Right hindlimb (tissue), 1 donor: ENCODE measurements around the gene CSNK1D.

ENCODE experiments used
- DNase-seq: peaks from one replicate; pipeline ENCODE4 v3.0.0-alpha.2; 2018

The CSNK1D gene

GRCh38 chr17:82294064-82294773 lies 20.7 kb upstream of the CSNK1D start:
- DNase-seq, result peak; percentile 16

DNA sequence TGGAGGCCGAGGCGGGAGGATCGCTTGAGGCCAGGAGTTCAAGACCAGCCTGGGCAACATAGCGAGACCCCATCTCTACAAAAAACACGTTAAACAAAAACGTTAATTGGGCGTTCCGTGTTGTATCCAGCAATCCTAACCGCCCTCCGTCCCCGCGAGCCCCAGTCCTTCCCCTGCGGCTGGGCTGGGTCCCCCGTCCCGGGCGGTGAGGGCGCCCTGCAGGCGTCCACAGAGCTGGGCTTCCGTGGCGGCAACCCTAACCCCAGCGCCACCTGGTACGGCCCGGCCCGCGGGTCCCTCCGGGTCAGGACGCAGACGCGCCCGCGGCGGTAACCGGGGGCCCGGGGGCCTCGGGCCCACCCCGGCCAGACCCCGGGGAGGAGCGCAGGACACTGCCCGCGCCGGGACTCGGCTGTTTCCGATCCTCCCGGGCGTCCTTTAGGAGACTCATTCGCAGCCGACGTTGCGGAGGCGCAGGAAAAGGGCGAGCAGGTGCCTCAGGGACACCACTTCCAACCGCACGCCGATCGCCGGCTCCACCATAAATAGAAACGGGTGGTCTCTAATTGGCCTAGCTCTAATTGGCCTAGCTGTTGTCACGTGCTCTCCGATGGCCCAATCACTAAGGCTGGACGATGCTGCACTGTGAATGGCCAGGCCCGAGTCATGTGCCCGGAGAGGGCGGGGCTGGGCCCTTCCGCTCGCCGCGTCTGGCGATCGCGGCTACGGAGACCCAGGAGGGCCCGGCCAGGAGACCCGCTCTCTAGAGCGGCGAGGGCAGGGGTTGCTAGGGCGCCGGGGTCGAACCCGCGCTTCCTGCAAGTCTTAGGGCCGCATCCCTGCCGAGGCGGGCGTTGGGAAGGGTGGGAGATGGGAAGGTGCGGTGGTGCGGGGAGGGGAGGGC lies 19.0 kb upstream of the CSNK1D start:
- peak; percentile 98 for DNase-seq

DNA sequence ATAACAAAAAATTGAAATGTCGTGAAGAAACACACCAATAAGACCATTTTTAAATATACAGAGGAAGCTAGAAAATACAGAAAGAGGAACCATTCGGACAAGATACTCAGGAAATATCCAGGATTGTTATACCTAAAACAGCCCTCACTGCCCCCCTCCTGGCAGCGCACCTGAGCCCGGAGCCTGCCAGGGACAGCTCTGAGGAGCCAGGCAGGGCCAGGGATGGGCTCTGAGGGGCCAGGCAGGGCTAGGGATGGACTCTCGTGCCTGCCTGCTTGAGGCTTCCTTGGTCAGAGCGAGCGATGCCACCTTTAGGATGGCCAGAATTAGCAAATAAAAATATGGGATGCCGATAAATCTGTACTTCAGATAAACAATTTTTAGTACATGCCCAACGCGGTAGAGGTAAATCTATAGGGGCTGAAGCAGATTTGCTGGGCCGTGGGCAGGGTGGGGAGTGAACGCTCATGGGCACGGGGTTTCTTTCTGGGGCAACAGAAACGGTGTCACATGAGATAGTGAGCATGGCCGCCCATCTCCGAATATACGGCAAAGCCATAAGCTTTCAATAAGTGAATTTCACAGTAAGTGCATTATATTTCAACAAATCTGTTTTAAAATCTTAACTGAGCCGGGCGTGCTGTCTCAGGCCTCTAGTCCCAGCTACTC lies 18.2 kb upstream of the CSNK1D start:
- DNase-seq, result peak; percentile 10

- DNase-seq, result no peak
These were observed 14.6 kb upstream of the CSNK1D start for GRCh38 chr17:82287868-82288801.

DNA sequence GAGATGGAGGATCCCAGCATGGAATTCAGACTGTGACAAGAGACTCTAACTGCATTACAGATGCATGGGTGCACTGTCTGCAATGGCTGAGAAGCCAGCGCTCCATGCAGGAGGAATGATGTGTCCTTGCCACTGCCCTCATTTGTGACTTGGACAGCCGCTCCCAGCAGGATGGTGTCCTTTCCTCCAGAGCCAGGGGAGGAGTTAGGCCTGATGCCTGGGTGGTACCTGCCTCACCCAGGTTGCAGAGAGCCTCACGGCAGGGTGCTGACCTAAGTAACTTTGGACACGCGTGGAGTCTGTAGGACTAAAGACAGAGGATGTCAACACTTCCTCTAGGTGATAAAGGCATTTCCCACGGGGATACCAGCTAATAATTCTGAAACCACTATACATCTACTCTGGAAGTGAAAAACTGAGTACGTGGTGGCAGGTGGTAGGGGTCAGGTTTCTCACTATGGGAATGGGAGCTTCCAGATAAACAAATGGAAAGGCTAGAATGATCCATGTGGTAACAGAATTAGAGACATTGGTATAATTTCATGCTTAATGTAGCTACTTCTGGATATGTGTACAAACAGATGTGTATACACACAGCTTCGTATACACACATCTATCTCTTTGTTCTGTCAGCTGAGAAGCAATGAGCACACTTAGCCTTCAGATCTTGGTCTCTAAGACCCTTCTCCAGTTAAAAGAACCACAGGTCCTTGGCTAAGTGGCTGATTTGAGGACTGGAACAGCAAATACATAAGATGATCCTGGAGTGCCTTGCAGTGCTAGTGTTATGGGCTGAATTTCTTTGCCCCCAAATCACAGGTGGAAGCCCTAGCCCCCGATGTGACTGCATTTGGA lies 13.7 kb upstream of the CSNK1D start:
- DNase-seq, result no peak

- no peak for DNase-seq
These were observed 11.6 kb upstream of the CSNK1D start for GRCh38 chr17:82285141-82285540.

DNA sequence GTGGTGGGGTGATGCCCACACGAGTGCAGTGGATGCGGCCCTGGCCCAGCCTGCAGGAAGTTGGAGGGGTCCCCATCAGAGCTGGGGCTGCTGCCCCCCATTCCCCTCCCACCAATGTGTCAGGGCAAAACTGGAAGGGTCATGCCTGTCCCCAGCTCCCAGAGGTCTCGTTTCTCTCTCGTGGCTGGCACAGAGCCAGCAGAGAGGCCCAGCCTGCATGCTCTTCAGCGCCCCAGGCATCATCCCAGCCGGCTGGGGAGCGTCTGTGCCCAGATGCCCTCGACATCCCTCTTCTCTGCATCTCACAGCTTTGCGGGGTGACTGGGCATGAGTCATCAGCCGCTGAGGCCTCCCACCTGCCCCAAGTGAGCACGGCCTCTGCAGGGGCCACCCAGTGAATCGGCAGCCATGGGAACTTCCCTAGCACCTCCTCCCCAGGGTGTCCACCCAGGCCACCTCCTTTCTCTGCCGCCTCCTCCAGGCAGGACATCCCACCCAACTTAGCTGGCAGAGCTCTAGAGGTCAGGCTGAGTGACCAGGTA lies 9.8 kb upstream of the CSNK1D start:
- no peak for DNase-seq

DNA sequence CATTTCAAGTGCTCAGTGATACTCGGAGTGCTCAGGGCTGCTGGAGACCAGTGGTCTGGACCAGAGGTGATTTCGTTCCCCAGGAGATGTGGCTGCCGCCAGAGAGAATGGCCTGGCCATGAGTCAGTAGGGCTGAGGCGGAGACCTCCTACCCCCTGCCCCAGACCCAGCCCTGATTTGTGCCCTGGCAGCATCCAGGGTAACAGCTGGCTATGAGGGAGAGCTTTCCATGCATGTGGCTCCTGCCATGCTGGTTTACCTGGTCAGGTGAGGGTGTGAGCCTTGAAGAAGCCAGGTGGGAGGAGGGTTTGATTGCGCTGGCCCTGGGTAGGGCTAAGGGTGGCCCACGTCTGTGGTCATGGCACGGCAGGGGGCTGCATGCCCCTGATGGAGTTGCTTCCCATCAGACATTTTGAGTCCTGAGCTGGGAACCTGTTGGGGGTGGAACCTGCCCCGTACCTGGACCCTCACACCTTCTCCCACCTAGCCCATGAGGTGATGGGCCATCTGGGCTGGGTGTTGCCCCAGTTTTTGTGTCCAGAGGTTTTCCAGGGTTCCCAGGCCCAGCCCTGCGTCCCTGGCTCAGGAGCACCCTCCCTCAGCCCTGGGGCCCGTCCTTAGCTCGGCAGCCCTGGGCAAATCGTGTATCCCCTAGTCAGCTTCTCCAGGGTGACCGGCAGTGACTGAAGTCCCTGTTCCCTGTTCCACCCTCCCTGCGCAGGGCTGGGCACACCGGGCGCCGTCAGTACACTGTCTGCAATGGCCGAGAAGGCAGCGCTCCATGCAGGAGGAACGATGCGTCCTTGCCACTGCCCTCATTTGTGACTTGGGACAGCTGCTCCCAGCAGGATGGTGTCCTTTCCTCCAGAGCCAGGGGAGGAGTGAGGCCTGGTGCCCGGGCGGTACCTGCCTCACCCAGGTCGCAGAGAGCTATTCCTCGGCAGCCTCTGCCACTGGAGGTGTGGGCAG lies 9.0 kb upstream of the CSNK1D start:
- no peak for DNase-seq

DNA sequence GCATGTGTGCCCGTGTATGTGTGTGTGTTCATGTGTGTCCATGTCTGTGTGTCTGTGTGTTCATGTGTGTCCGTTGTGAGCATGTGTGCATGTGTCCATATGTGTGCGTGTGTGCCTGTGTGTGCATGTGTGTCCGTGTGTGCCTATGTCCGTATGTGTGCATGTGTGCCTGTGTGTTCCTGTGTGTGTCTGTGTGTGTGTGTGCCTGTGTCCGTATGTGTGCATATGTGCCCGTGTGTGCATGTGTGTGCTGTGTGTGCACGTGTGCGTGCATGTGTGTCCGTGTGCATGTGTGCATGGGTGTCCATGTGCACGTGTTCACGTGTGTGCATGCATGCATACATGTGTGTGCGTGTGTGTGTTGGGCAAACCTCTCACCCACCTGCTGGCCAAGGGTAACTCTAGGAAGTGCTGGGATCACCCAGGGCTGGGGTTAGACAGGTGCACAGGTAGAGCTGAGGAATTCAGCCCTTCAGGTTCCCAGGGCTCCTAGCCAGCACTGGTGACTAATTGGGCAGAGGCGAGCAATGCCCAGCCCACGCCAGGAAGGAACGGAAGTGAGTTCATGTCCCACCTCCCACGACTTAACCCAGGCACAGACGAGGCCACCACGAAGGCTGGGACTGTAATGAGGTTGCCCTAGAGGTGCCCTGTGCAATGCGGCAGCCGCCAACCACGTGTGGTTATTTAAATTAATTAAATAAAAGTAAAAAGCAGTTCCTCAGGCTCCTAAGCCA lies 8.2 kb upstream of the CSNK1D start:
- no peak for DNase-seq

- DNase-seq, result no peak
These were observed 7.6 kb upstream of the CSNK1D start for GRCh38 chr17:82281076-82281475.

GRCh38 chr17:82280537-82280936 lies 7.0 kb upstream of the CSNK1D start:
- no peak for DNase-seq

- DNase-seq, result no peak
These were observed 5.4 kb upstream of the CSNK1D start for GRCh38 chr17:82278786-82279391.

- DNase-seq, result no peak
These were observed 4.8 kb upstream of the CSNK1D start for GRCh38 chr17:82278308-82278707.

GRCh38 chr17:82277851-82278250 lies 4.4 kb upstream of the CSNK1D start:
- DNase-seq, result no peak

- DNase-seq, result no peak
These were observed 3.4 kb upstream of the CSNK1D start for GRCh38 chr17:82276938-82277337.

GRCh38 chr17:82275326-82275725 lies 1.8 kb upstream of the CSNK1D start:
- DNase-seq, result no peak

DNA sequence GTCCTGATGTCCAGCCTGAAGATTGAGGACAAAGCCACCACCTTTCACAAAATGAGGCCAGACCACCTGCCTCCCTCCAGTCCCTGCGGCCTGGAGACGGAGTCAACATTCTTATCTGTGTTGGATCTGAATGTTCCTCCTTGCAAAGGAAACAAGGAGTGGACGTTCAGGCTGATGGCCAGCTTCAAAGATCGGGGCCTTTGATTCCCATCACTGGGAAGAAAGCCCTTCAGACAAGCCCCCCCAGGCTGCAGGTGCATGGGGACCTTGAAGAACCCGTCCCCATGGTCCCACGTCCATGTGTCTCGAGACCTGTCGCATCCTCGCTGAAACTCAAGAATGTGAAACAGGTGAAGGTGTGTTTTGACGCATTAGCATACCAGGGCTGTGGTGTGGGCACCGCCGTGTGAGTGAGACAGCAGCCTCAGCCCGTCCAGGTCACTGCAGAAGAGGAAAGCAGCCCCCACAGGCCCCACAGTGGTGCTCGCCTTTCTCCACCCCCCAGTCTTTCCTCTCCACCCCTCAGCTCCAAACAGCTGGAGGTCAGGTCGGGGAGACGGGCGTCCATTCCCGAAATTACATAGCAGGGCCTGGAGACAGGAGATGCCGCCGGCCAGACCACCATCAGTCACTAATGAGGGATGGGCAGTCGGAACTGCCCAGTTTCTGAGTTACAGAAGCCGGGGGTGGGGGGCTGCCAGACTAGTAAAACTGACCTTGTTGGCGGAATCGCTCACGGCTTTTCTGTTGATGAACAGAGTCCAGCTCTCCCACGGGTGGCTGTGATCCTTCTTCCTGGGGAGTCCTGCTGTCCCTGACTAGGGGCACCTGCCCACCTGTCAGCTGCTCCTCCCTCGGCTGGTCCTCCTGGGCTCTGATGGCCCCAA lies 877 bp upstream of the CSNK1D start:
- no peak for DNase-seq
